CD4-positive, alpha-beta T cell (primary cell): ENCODE results near the gene THOP1. TPM values are rescaled to one million over a fixed set of nuclear protein-coding genes. Genes with fewer than 3 reads are reported as not detected.

Experiments
- ATAC-seq: fragments of 200-7000 bp; cut with Tn5 transposase; one replicate; pipeline ENCODE4 v1.10.0; 2022; ENCODE audit warnings: mild to moderate bottlenecking; ENCODE audit not compliant: poor library complexity
- CTCF ChIA-PET: fragments of 350-600 bp; sonication (Branson Sonifier 250); formaldehyde crosslinking; loops from one replicate; lab custom pipeline; 2021; ENCODE audit warnings: antibody characterized with exemption, inconsistent platforms; lab: Charles Lee
- POLR2A ChIA-PET: fragments of 350-600 bp; sonication (Branson Sonifier 250); formaldehyde crosslinking; loops from one replicate; lab custom pipeline; 2021; ENCODE audit warnings: antibody characterized with exemption, inconsistent platforms; lab: Charles Lee
- DNase-seq, 14 experiments: peaks; one replicate each; pipeline ENCODE4 v3.0.0-alpha.2; 2013 to 2020; ENCODE audit warnings: mixed read lengths in 2 of 14
- H3K27ac ChIP-seq, 2 donors: one replicate each; pipeline versions ENCODE4 v1.5.1 to v1.7.0; 2013; ENCODE audit warnings: low read length in 2 of 2, low read depth in 1 of 2, mild to moderate bottlenecking in 1 of 2
- H3K27me3 ChIP-seq, 2 experiments: 1 replicate in 1 of 2; 2 replicates in 1 of 2; pipeline versions ENCODE4 v1.6.1 to v1.7.0; 2013; ENCODE audit warnings: low read length in 2 of 2, control low read depth in 1 of 2, mild to moderate bottlenecking in 1 of 2, moderate library complexity in 1 of 2; ENCODE audit not compliant: insufficient read depth in 2 of 2, control insufficient read depth in 1 of 2
- H3K36me3 ChIP-seq: one replicate; pipeline ENCODE4 v1.6.1; 2013; ENCODE audit warnings: low read length, control low read depth; ENCODE audit not compliant: insufficient read depth
- H3K4me1 ChIP-seq: one replicate; pipeline ENCODE4 v1.6.1; 2013; ENCODE audit warnings: low read length, control low read depth; ENCODE audit not compliant: insufficient read depth
- H3K4me3 ChIP-seq: one replicate; pipeline ENCODE4 v1.5.1; 2013; ENCODE audit warnings: mild to moderate bottlenecking, low read length, moderate library complexity
- H3K9me3 ChIP-seq, 2 experiments: 1 replicate in 1 of 2; 2 replicates in 1 of 2; pipeline versions ENCODE4 v1.6.1 to v1.7.0; 2013; ENCODE audit warnings: low read length in 2 of 2, mild to moderate bottlenecking in 2 of 2, control low read depth in 1 of 2, moderate library complexity in 1 of 2; ENCODE audit not compliant: control insufficient read depth in 1 of 2, insufficient read depth in 1 of 2
- H3K27ac Mint-ChIP-seq: one replicate; pipeline ENCODE4 v1.8.0; 2020; ENCODE audit warnings: mixed read lengths
- H3K27me3 Mint-ChIP-seq: one replicate; pipeline ENCODE4 v1.8.0; 2021; ENCODE audit warnings: mixed read lengths
- H3K36me3 Mint-ChIP-seq: one replicate; pipeline ENCODE4 v1.8.0; 2021; ENCODE audit warnings: low read depth, mixed read lengths
- H3K4me1 Mint-ChIP-seq: one replicate; pipeline ENCODE4 v1.8.0; 2021; ENCODE audit warnings: low read depth, mixed read lengths
- H3K4me3 Mint-ChIP-seq: one replicate; pipeline ENCODE4 v1.8.0; 2020; ENCODE audit warnings: mild to moderate bottlenecking, mixed read lengths
- H3K9me3 Mint-ChIP-seq: one replicate; pipeline ENCODE4 v1.8.0; 2020; ENCODE audit warnings: mixed read lengths
- CTCF ChIP-seq: fragments of 200-600 bp; IDR thresholded peaks from one replicate; pipeline ENCODE4 v1.8.0; 2022; ENCODE audit warnings: antibody characterized with exemption, mild to moderate bottlenecking
- intact Hi-C, 2 experiments: fragments of 100-400 bp; cut with DNase I in 1 of 2; cut with micrococcal nuclease in 1 of 2; formaldehyde crosslinking; loops; one replicate each; pipeline versions ENCODE4 v1.15.1 to v1.9.0; 2023 to 2025; cut with DNase I, micrococcal nuclease
- total RNA-seq, 174 experiments: library from RNA in 2 of 174; stranded (reverse) in 2 of 174; gene quantifications; one replicate each; pipeline ENCODE4 v1.2.3 and lab custom pipeline; 2021 to 2026

THOP1 gene
- total RNA-seq, 2 experiments from 2014 or later, result 26.6 to 27.3 TPM

GRCh38 chr19:2812414-2813234, 27.3 kb downstream of the THOP1 start:
- ATAC-seq (no peak), DNase-seq (peak in 1 of 14 experiments; percentile 18)
- no peak for TF ChIP-seq CTCF
- Histone ChIP-seq H3K27me3 (no peaks in the 10 kb centered on the region), H3K27ac (no peak overlapping the region), H3K4me1 (no peaks in the 10 kb centered on the region), H3K36me3 (peaks cover 18% of the 10 kb centered on the region), H3K9me3 (no peaks in the 10 kb centered on the region), H3K4me3 (no peak overlapping the region)
- H3K4me1 Mint-ChIP-seq, result no peaks in the 10 kb centered on the region
- no peak overlapping the region for H3K4me3 Mint-ChIP-seq
- intact Hi-C loops, result no loop called here
- no peak overlapping the region for H3K27ac Mint-ChIP-seq
- H3K9me3 Mint-ChIP-seq, result no peaks in the 10 kb centered on the region
- ChIA-PET POLR2A (no interaction called here), CTCF (interaction anchor here (0.9 kb wide), 1 partner anchor 25 kb away, joined by 3 read pairs; no protein-coding TSS in a partner anchor)
- H3K27me3 Mint-ChIP-seq, result no peaks in the 10 kb centered on the region
- H3K36me3 Mint-ChIP-seq, result peaks cover 17% of the 10 kb centered on the region

- peaks cover 16% of the 10 kb centered on the region for H3K36me3 Mint-ChIP-seq
- Histone ChIP-seq H3K27ac (no peak overlapping the region), H3K27me3 (no peaks in the 10 kb centered on the region), H3K9me3 (no peaks in the 10 kb centered on the region), H3K4me3 (no peak overlapping the region), H3K36me3 (peaks cover 15% of the 10 kb centered on the region), H3K4me1 (no peaks in the 10 kb centered on the region)
- no peaks in the 10 kb centered on the region for H3K4me1 Mint-ChIP-seq
- no peaks in the 10 kb centered on the region for H3K27me3 Mint-ChIP-seq
- TF ChIP-seq CTCF, result no peak
- no peaks in the 10 kb centered on the region for H3K9me3 Mint-ChIP-seq
- intact Hi-C loops, result no loop called here
- ChIA-PET POLR2A (no interaction called here), CTCF (no interaction called here)
- DNase-seq (peak in 1 of 14 experiments; percentile 11), ATAC-seq (no peak)
- H3K4me3 Mint-ChIP-seq, result no peak overlapping the region
- H3K27ac Mint-ChIP-seq, result no peak overlapping the region
Observed at GRCh38 chr19:2813235-2814160, 28.2 kb downstream of the THOP1 start.

- ATAC-seq (no peak), DNase-seq (no peak)
- H3K4me1 Mint-ChIP-seq, result no peaks in the 10 kb centered on the region
- peaks cover 4% of the 10 kb centered on the region for H3K4me1 ChIP-seq
- peaks cover 7% of the 10 kb centered on the region for H3K36me3 ChIP-seq
- no peaks in the 10 kb centered on the region for H3K27me3 Mint-ChIP-seq
- H3K4me3 ChIP-seq, result no peak overlapping the region
- H3K9me3 Mint-ChIP-seq, result no peaks in the 10 kb centered on the region
- no peak overlapping the region for H3K27ac Mint-ChIP-seq
- ChIA-PET CTCF (no interaction called here), POLR2A (no interaction called here)
- no peaks in the 10 kb centered on the region for H3K27me3 ChIP-seq
- H3K27ac ChIP-seq, result no peak overlapping the region
- H3K4me3 Mint-ChIP-seq, result no peak overlapping the region
- intact Hi-C loops, result no loop called here
- TF ChIP-seq CTCF, result no peak
- H3K9me3 ChIP-seq, result no peaks in the 10 kb centered on the region
- peaks cover 7% of the 10 kb centered on the region for H3K36me3 Mint-ChIP-seq
Observed at GRCh38 chr19:2814426-2814825, 29.1 kb downstream of the THOP1 start.
